ENCODE results near the gene CRY1.

- no peak for TF ChIP-seq CTCF (IDR thresholded peaks at IDR 0.05)
- no peak for TF ChIP-seq POLR2A (IDR thresholded peaks at IDR 0.05)
These were observed 112.4 kb downstream of the CRY1 start for GRCh38 chr12:106980944-106981343.
